Measurements from ENCODE around the gene PEX7.
"Not testable (repeated sequence)": the region's sequence is repeated elsewhere in the genome, so short reads cannot be mapped to it uniquely, and the experiment has no call there.

PEX7 gene

GRCh38 chr6:136788069-136788902 is 34.1 kb upstream of the PEX7 start:
- H3K27ac ChIP-seq: peak overlapping the region in 13 of 21 experiments; percentile 3 to 97 (median 60)
- no peak overlapping the region for H3K4me3 ChIP-seq

- H3K27ac ChIP-seq: peak overlapping the region in 10 of 21 experiments; percentile 11 to 97 (median 68)
- H3K4me3 ChIP-seq: peak overlapping the region in 2 of 7 experiments; percentile 64 to 80
Observed at GRCh38 chr6:136789440-136789839, 33.0 kb upstream of the PEX7 start.

DNA sequence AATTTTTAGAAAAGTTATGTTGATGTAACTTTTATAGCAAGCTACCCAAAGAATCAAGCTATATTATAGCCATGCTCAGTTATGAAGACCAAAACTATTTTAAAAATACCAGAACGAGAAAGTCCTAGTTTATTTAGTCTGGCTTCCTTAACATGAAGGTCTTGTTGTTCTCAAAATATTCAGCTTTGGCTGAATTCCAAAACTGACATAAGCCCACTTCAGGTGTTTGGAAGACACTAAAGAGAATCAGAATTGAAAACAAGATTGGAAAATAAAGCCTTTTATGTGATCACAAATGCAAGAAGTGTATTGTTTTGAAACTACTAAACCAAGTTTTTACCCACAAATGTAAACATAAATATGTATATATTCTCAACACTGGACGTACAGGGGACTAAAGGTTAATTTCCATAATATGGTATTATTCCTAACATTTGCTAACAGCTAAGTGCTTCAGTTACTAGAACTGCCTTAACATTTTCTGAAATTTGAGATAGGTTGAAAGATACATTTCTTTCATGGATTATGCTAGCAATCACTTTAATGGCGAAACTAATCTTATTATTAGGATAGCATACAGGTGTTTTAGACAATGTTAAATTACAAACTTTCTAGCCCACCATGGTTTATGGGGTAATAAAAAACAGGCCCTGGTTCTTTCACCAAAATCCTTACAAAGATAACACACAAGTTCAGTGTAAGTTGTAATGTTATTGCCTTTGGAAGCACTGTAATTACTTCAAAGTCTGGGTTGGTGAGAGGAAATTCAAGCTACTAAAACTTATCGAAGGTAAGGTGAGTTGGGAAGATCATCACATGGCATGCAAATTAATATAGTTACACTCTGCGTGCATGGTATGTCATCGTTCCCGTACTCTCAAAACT is 31.7 kb upstream of the PEX7 start:
- H3K27ac ChIP-seq: peak overlapping the region in 19 of 21 experiments; percentile 73 to 97 (median 94)
- H3K4me3 ChIP-seq: peak overlapping the region; percentile 64 to 91 (median 80)

- H3K27ac ChIP-seq: peak overlapping the region; percentile 23 to 97 (median 94)
Observed at GRCh38 chr6:136791296-136792094, 30.9 kb upstream of the PEX7 start.

DNA sequence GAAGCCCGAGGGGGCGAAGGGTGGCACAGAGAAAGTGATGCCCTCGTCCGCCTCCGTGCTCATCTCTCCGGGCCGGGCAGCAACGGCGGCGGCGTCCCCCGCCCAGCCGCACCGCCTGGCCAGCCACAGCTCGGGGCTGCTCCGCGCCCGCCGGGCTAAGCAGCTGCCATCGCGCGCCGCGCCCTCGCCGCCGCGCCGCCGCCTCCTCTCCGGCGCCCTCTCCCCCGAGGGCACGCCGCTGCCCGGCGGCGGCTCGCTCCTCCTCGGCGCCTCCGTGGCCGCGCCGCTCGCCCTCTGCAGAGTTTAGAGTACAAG is 30.3 kb upstream of the PEX7 start:
- Histone ChIP-seq H3K27ac (peak overlapping the region; percentile 23 to 97 (median 94)), H3K4me3 (peak overlapping the region; percentile 64 to 91 (median 80))

More at GRCh38 chr6:136791296-136792094, 30.9 kb upstream of the PEX7 start:
- peak overlapping the region; percentile 64 to 91 (median 80) for H3K4me3 ChIP-seq

- Histone ChIP-seq H3K27ac (peak within 1 kb of the TSS; percentile 75 to 97 (median 94)), H3K4me3 (peak within 1 kb of the TSS; percentile 64 to 91 (median 80))
Observed at GRCh38 chr6:136792410-136793262, 29.8 kb upstream of the PEX7 start, which contains the start of gene MAP3K5. MAP3K5 (minus strand) TSS chr6:136792477; CDS start chr6:136792157, 320 bp downstream.

DNA sequence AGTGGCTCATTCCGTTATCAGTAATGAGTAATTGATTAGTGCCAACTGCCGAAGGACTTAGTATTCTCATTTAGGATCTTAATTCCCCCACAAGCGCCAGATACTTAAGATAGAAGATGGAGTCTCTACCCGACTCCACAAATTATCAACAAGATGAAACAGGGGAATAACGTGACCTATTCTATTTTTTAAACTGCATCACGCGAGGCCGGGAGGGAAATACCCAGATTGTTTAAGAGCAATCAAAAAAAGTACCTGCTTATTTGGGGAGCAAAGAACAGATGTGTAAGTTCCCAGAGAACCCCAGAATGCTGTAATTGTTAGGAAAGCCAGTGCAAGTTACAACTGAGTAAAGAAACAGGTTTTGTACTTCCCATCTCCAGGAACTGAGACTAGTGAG is 29.0 kb upstream of the PEX7 start:
- Histone ChIP-seq H3K27ac (peak overlapping the region in 18 of 21 experiments; percentile 88 to 97 (median 95)), H3K4me3 (peak overlapping the region; percentile 64 to 91 (median 80))

GRCh38 chr6:136795386-136795785 is 27.0 kb upstream of the PEX7 start:
- Histone ChIP-seq H3K4me3 (no peak overlapping the region), H3K27ac (no peak overlapping the region)

GRCh38 chr6:136795996-136796395 is 26.4 kb upstream of the PEX7 start:
- H3K4me3 ChIP-seq: no peak overlapping the region
- H3K27ac ChIP-seq: no peak overlapping the region

DNA sequence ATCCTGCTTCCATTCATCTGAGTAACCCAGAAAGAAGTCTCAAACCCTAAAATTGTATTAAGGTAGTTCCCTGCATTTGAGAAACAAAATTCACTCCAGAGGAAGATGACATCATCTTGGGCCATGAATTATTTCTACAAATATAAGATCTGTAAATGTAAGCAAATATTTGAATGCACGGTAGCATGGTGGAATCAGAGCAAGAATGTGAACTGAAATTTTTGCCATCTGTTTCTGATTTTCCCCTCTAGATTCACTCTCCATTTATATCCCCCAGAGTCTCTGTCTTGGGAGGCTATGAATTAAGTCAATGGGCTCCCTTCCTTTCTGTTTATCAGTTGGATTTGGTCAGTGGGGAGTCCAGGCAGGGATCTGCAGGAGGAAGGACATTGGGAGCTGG is 24.3 kb upstream of the PEX7 start:
- H3K27ac ChIP-seq: no peak overlapping the region
- no peak overlapping the region for H3K4me3 ChIP-seq

DNA sequence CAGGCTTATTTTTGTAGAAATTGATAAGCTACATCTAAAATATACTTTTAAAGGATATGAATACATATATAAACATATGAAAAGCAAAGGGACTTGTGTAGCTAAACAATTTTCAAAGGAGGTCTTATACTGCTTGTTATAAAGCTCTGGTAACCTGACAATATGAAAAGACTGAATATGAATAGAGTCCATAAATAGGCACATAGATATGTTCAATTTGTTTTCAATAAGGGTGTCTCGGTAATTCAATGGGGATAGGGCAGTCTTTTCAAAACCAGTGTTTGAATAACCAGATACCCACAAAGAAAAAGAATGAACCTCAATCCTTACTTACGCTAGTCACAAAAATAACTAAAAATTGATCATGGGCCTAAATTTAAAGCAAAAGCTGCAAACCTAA is 20.8 kb upstream of the PEX7 start:
- Histone ChIP-seq H3K4me3 (no peak overlapping the region), H3K27ac (no peak overlapping the region)

- H3K27ac ChIP-seq: no peak overlapping the region
- no peak overlapping the region for H3K4me3 ChIP-seq
Observed at GRCh38 chr6:136803608-136804007, 18.8 kb upstream of the PEX7 start.

GRCh38 chr6:136809091-136809860 is 13.1 kb upstream of the PEX7 start:
- H3K4me3 ChIP-seq: no peak overlapping the region
- no peak overlapping the region for H3K27ac ChIP-seq

DNA sequence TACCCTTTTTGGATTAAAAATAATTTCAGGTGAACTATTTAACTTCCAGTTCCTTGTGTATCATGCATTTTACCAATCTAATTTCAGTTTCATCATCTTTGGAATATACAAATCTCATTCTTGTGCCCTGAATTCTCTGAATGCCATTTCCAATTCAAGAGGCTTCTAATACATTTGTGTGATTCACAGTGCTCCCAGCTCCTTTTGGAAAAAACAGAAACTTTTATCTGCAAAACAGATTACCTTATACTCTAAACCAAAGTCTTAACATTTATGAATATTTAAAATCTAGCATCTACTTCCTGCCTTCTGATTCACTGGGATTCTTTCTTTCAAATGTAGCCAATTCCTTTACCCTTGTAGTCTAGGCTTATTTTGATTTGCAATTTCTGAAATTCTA is 11.1 kb upstream of the PEX7 start:
- H3K27ac ChIP-seq: no peak overlapping the region
- H3K4me3 ChIP-seq: no peak overlapping the region

DNA sequence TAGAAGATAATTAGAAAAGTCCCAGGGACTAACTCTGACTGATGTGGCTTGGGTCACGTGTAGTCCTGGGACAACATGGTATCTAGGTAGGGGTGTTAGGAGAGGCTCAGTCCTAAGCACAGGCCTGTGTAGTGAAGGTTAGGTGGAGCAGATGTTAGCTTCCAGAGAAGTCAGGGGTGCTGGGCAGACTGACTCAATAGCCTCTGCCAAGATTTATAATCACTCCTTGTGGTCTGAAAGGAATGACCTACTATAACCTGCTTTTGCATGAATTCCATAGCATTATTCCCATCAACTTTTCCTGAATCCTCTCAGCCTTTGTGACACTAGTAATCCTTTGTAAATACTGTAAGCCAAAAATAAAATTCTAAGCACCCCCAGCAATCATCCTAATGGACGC is 10.2 kb upstream of the PEX7 start:
- no peak overlapping the region for H3K27ac ChIP-seq

DNA sequence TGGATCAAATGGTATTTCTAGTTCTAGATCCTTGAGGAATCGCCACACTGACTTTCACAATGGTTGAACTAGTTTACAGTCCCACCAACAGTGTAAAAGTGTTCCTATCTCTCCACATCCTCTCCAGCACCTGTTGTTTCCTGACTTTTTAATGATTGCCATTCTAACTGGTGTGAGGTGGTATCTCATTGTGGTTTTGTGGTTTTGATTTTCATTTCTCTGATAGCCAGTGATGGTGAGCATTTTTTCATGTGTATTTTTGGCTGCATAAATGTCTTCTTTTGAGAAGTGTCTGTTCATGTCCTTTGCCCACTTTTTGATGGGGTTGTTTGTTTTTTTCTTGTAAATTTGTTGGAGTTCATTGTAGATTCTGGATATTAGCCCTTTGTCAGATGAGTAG is 6.8 kb upstream of the PEX7 start:
- H3K4me3 ChIP-seq, H3K27ac ChIP-seq: not testable (repeated sequence)

More for the DNA sequence above, 10.2 kb upstream of the PEX7 start:
- no peak overlapping the region for H3K4me3 ChIP-seq

DNA sequence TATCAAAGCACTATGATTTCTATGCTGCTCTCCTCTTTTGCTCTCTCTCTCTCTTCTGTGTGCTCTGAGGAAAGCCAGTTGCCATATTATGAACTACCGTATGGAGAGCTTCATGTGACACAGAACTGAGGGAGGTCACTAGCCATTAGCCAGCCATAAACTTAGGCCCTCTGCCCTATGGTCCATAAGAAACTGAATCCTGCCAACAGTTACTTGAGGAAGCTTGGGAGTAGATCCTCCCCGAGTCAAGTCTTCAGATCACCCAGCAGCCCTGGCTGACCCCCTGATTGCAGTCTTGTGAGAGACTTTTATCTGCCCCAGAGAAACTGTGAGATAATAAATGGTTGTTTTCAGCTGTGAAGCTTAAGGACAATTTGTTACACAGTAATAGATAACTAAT is 5.7 kb upstream of the PEX7 start:
- H3K27ac ChIP-seq: no peak overlapping the region
- H3K4me3 ChIP-seq: no peak overlapping the region

DNA sequence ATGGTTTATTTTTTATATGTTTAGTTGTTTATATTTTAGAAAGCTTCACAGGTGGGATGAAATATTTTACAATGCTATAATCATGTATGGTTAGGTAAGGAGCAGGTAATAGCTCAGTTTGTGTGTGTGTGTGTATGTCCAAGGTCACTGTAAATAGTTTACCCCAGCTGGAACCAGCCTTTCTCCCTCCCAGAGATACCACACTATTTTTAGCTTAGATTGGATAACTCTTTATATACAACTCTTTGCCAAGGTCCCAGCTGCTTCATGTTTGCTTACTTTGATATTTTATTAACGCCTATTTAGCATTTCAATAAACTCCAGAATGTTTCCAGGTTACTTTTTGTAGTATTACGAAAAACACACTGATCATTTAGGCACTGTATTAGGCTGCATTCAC is 1.8 kb upstream of the PEX7 start:
- H3K27ac ChIP-seq: no peak overlapping the region
- no peak overlapping the region for H3K4me3 ChIP-seq

All from skin epidermis (tissue), 12 donors.